AG04450 (cell line): ENCODE measurements around the gene RPS23. TPM values are rescaled to one million over a fixed set of nuclear protein-coding genes. Genes with fewer than 3 reads are reported as not detected.

Experiments used
- CTCF ChIA-PET: fragments of 300-600, 350-600 bp; formaldehyde crosslinking; extraction: SDS; loops from one replicate; lab custom pipeline; 2022; ENCODE audit warnings: antibody characterized with exemption, inconsistent platforms; lab: Charles Lee
- POLR2A ChIA-PET: fragments of 350-600 bp; formaldehyde crosslinking; extraction: SDS; loops from one replicate; lab custom pipeline; 2021; ENCODE audit warnings: antibody characterized with exemption, inconsistent platforms; lab: Yijun Ruan, JAX
- DNase-seq: peaks from one replicate; pipeline ENCODE4 v3.0.0-alpha.2; 2011; ENCODE audit warnings: low read depth, low spot score
- H3K27ac ChIP-seq: one replicate; pipeline ENCODE4 v1.5.1; 2012; ENCODE audit warnings: low read depth, low read length, control low read depth
- H3K27me3 ChIP-seq: one replicate; pipeline ENCODE4 v1.6.0; 2012; ENCODE audit warnings: low read length; ENCODE audit not compliant: control insufficient read depth, insufficient read depth
- H3K4me3 ChIP-seq: 2 replicates; pipeline ENCODE4 v1.5.1; 2011; ENCODE audit warnings: mild to moderate bottlenecking, low read depth, low read length, control low read depth
- H3K9me3 ChIP-seq: 2 replicates; pipeline ENCODE4 v1.5.1; 2012; ENCODE audit warnings: low read length; ENCODE audit not compliant: control insufficient read depth, insufficient read depth
- CTCF ChIP-seq: IDR thresholded peaks from 2 replicates; pipeline ENCODE4 v1.5.1; 2011; ENCODE audit warnings: low read depth, low read length, control low read depth, inconsistent platforms
- polyA plus RNA-seq: library from polyadenylated mRNA; depleted of rRNA; stranded (reverse); fragments of >200 nt; gene quantifications from 2 replicates; pipeline ENCODE4 v1.2.3, GENCODE V29; 2011
- small RNA-seq: library from RNA; depleted of rRNA; stranded (forward); fragments of <200 nt; gene quantifications from one replicate; pipeline ENCODE3, GENCODE V24; 2012; ENCODE audit warnings: low read depth; ENCODE audit not compliant: insufficient read length

Gene RPS23
- polyA plus RNA-seq, 1 experiment: 4,398 TPM

- Histone ChIP-seq H3K9me3 (no peaks in the 10 kb centered on the region), H3K4me3 (no peak overlapping the region), H3K27ac (no peak overlapping the region), H3K27me3 (no peaks in the 10 kb centered on the region)
- CTCF ChIA-PET: interaction anchor here (0.6 to 2.8 kb wide), 36 partner anchors 9 to 1031 kb away, joined by 3 to 20 read pairs (median 4); no protein-coding TSS in a partner anchor
- POLR2A ChIA-PET: interaction anchor here (1.0 kb wide), 1 partner anchor 475 kb away, joined by 5 read pairs; the partner anchor contains the start of gene SSBP2
- TF ChIP-seq CTCF: peak; percentile 92
- peak; percentile 52 for DNase-seq
These were observed 52.5 kb downstream of the RPS23 start for GRCh38 chr5:82225525-82226172.

Small RNA genes lying within 50 kb of the gene (small RNA-seq; reads per million reads assigned to genes)
- gene AC010598.1: not detected
